Measurements from ENCODE around the gene PFDN5. TPM values are rescaled to one million over a fixed set of nuclear protein-coding genes. Genes with fewer than 3 reads are reported as not detected.
A peak's percentile ranks its signal among the peaks of the same experiment; 100 is the strongest.

The PFDN5 gene
- total and polyA plus RNA-seq, 9 of the 15 experiments (the other 6 are each of a cell fraction or from before 2014, with no cell fraction given): 361 to 1,636 (median 742) TPM

DNA sequence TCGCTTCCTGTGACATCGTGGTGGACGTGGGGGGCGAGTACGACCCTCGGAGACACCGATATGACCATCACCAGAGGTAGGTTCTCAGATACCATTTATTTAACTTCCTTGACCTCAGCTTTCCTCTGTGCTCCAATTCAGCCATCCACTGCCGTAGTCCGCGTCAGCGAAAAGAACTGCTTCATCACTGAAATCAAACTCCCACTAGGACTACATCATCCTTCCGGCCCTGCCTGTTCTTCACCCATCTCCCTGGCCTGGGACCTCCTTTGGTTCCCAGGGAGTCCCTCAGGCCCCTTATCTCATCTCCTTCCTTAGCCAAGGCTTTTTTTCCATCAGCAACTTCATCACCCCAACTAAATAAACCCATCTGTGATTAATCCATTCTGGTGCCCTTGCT lies 4.8 kb downstream of the PFDN5 start:
- Histone ChIP-seq H3K9me3 (replicated peaks; ENCODE audit: control insufficient read depth, insufficient read depth, low read depth, low read length) (no peaks in the 10 kb centered on the region), H2AFZ (ENCODE audit: low read depth, low read length) (no peak overlapping the region), H3K36me3 (ENCODE audit: control insufficient read depth, insufficient read depth, low read length) (peaks cover 68% of the 10 kb centered on the region), H3K9me1 (ENCODE audit: control insufficient read depth, insufficient read depth, low read length) (no peaks in the 10 kb centered on the region), H3K4me2 (ENCODE audit: insufficient read depth, low read length) (no peak overlapping the region), H3K27me3 (ENCODE audit: control insufficient read depth in 2 of 2, insufficient read depth in 2 of 2, low read length in 2 of 2) (no peaks in the 10 kb centered on the region), H4K20me1 (replicated peaks; ENCODE audit: control insufficient read depth, insufficient read depth, low read length) (no peaks in the 10 kb centered on the region), H3K27ac (ENCODE audit: extremely low read depth, low read depth, low read length) (peak overlapping the region; percentile 3; the same call in 1 of the 3 replicates), H3K9ac (ENCODE audit: insufficient read depth in 1 of 2, low read depth in 2 of 2, low read length in 2 of 2) (no peak overlapping the region), H3K79me2 (ENCODE audit: control insufficient read depth, insufficient read depth, low read length) (peaks cover 27% of the 10 kb centered on the region), H3K4me1 (replicated peaks in 1 of 2; ENCODE audit: control insufficient read depth in 2 of 2, insufficient read depth in 2 of 2, low read length in 2 of 2) (peaks cover 20 to 22% of the 10 kb centered on the region in 2 experiments; a peak in 4 of 5 replicates), H3K4me3 (no peak overlapping the region)
- no peak for FAIRE-seq
- WGBS (ENCODE audit: insufficient coverage, low coverage, missing lambda C conversion rate): 93% methylated on average over 12 of the region's 12 CpGs
- 0 out of 2 replicates have a peak, but pooled peaks have one; percentile 14 for TF ChIP-seq C11orf30 (IDR thresholded peaks at IDR 0.05; ENCODE audit: low read depth)
- TF ChIP-seq ZNF316 (IDR thresholded peaks at IDR 0.05): peak; percentile 50
- no peak for TF ChIP-seq SNRNP70 (optimal IDR thresholded peaks at IDR 0.05; ENCODE audit: low read depth, low read length)
- TF ChIP-seq ZNF644 (tag; IDR thresholded peaks at IDR 0.05; ENCODE audit: low read depth): no peak
- ATAC-seq: no peak
- intact Hi-C loops (cut with micrococcal nuclease) (no loop called here), in situ Hi-C loops (cut with MboI) (no loop called here)
- ChIA-PET CTCF (ENCODE audit: low intra/inter-chr PET ratio) (no interaction called here), POLR2A (interaction anchor here (0.8 to 1.1 kb wide), 2 partner anchors 18 to 84 kb away, joined by 3 to 5 read pairs; no protein-coding TSS in a partner anchor)
- no peak for DNase-seq (ENCODE audit: extremely low read depth in 1 of 4, low spot score in 3 of 4)
- BruUV-seq (replicated peaks): no TSS peak

DNA sequence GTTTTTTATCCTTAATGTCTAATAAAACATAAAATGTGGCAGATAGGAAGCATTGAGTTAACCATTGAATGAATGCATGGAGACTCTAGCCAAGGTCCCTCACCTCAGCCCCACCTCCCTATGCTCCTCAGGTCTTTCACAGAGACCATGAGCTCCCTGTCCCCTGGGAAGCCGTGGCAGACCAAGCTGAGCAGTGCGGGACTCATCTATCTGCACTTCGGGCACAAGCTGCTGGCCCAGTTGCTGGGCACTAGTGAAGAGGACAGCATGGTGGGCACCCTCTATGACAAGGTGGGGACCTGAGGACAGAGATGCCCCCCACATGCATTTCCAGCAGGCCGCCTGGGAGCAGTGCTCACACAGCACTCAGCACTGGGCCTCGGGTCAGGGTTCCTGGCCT lies 7.6 kb downstream of the PFDN5 start:
- H3K9ac ChIP-seq (ENCODE audit: insufficient read depth in 1 of 2, low read depth in 2 of 2, low read length in 2 of 2): peak overlapping the region in 1 of 2 experiments; percentile 68; a peak in 2 of 4 replicates
- no peaks in the 10 kb centered on the region for H3K27me3 ChIP-seq (ENCODE audit: control insufficient read depth in 2 of 2, insufficient read depth in 2 of 2, low read length in 2 of 2)
- in situ Hi-C loops (cut with MboI): no loop called here
- no peak overlapping the region for H3K27ac ChIP-seq (ENCODE audit: extremely low read depth, low read depth, low read length)
- no TSS peak for BruUV-seq (replicated peaks)
- H3K79me2 ChIP-seq (ENCODE audit: control insufficient read depth, insufficient read depth, low read length): 0 out of 3 replicates have a peak, but pooled peaks cover under 1% of the 10 kb centered on the region
- intact Hi-C loops (cut with micrococcal nuclease): no loop called here
- CTCF ChIA-PET (ENCODE audit: low intra/inter-chr PET ratio): no interaction called here
- no peak overlapping the region for H3K4me2 ChIP-seq (ENCODE audit: insufficient read depth, low read length)
- H4K20me1 ChIP-seq (replicated peaks; ENCODE audit: control insufficient read depth, insufficient read depth, low read length): no peaks in the 10 kb centered on the region
- TF ChIP-seq POLR2G (IDR thresholded peaks at IDR 0.05; ENCODE audit: low read depth, low read length) (0 out of 2 replicates have a peak, but pooled peaks have one; percentile 19), SOX6 (IDR thresholded peaks at IDR 0.05) (no peak), SUPT5H (IDR thresholded peaks at IDR 0.05) (no peak), NFATC3 (IDR thresholded peaks at IDR 0.05) (no peak), FUS (optimal IDR thresholded peaks at IDR 0.05; ENCODE audit: low read depth, low read length) (no peak)
- peaks cover 80% of the 10 kb centered on the region for H3K36me3 ChIP-seq (ENCODE audit: control insufficient read depth, insufficient read depth, low read length)
- no peak overlapping the region for H2AFZ ChIP-seq (ENCODE audit: low read depth, low read length)
- H3K9me1 ChIP-seq (ENCODE audit: control insufficient read depth, insufficient read depth, low read length): no peaks in the 10 kb centered on the region
- H3K4me1 ChIP-seq (replicated peaks in 1 of 2; ENCODE audit: control insufficient read depth in 2 of 2, insufficient read depth in 2 of 2, low read length in 2 of 2): peaks cover 11 to 15% of the 10 kb centered on the region in 2 experiments; a peak in 4 of 5 replicates
- POLR2A ChIA-PET: interaction anchor here (0.5 to 4.9 kb wide), 7 partner anchors 8 to 224 kb away, joined by 3 to 18 read pairs (median 4); partner anchors contain the start of genes AAAS, PFDN5 and SPRYD3
- FAIRE-seq (no peak), ATAC-seq (no peak), DNase-seq (ENCODE audit: extremely low read depth in 1 of 4, low spot score in 3 of 4) (no peak)
- 83% methylated on average over 4 of the region's 5 CpGs for WGBS (ENCODE audit: insufficient coverage, low coverage, missing lambda C conversion rate)
- no peak overlapping the region for H3K4me3 ChIP-seq
- H3K9me3 ChIP-seq (replicated peaks; ENCODE audit: control insufficient read depth, insufficient read depth, low read depth, low read length): no peaks in the 10 kb centered on the region

Data from K562 (cell line).